ENCODE data around the gene SLC38A10.

Gene SLC38A10

GRCh38 chr17:81335773-81336157 lies 40.7 kb upstream of the SLC38A10 start:
- Histone ChIP-seq H3K4me3 (ENCODE audit: low read length) (no peak overlapping the region), H3K79me2 (ENCODE audit: control insufficient read depth, low read length) (no peaks in the 10 kb centered on the region), H3K36me3 (ENCODE audit: control insufficient read depth, low read length) (no peaks in the 10 kb centered on the region), H4K20me1 (ENCODE audit: control insufficient read depth, insufficient read depth, low read depth, low read length) (no peaks in the 10 kb centered on the region), H3K27ac (ENCODE audit: low read depth, low read length) (no peak overlapping the region), H3K9me3 (ENCODE audit: control insufficient read depth, insufficient read depth, low read length) (no peaks in the 10 kb centered on the region), H3K27me3 (ENCODE audit: control insufficient read depth, low read length) (no peaks in the 10 kb centered on the region), H3K9me2 (replicated peaks; ENCODE audit: control insufficient read depth, low read length) (no peaks in the 10 kb centered on the region), H3F3A (ENCODE audit: control insufficient read depth, insufficient read depth) (no peaks in the 10 kb centered on the region), H3K4me2 (ENCODE audit: low read length) (no peak overlapping the region), H3K4me1 (ENCODE audit: control insufficient read depth, low read length) (no peaks in the 10 kb centered on the region)
- TF ChIP-seq CTCF (IDR thresholded peaks at IDR 0.05; ENCODE audit: low read depth, low read length, poor library complexity, severe bottlenecking): no peak
- TF ChIP-seq EZH2phosphoT487 (IDR thresholded peaks at IDR 0.05; ENCODE audit: borderline replicate concordance, low read length): no peak

GRCh38 chr17:81334987-81335772 lies 40.1 kb upstream of the SLC38A10 start:
- Histone ChIP-seq H3K36me3 (ENCODE audit: control insufficient read depth, low read length) (no peaks in the 10 kb centered on the region), H3F3A (ENCODE audit: control insufficient read depth, insufficient read depth) (no peaks in the 10 kb centered on the region), H3K27me3 (ENCODE audit: control insufficient read depth, low read length) (no peaks in the 10 kb centered on the region), H3K9me3 (ENCODE audit: control insufficient read depth, insufficient read depth, low read length) (no peaks in the 10 kb centered on the region), H3K27ac (ENCODE audit: low read depth, low read length) (no peak overlapping the region), H3K4me1 (ENCODE audit: control insufficient read depth, low read length) (no peaks in the 10 kb centered on the region), H4K20me1 (ENCODE audit: control insufficient read depth, insufficient read depth, low read depth, low read length) (no peaks in the 10 kb centered on the region), H3K79me2 (ENCODE audit: control insufficient read depth, low read length) (no peaks in the 10 kb centered on the region), H3K4me2 (ENCODE audit: low read length) (no peak overlapping the region), H3K9me2 (replicated peaks; ENCODE audit: control insufficient read depth, low read length) (no peaks in the 10 kb centered on the region), H3K4me3 (ENCODE audit: low read length) (no peak overlapping the region)
- no peak for TF ChIP-seq CTCF (IDR thresholded peaks at IDR 0.05; ENCODE audit: low read depth, low read length, poor library complexity, severe bottlenecking)
- TF ChIP-seq EZH2phosphoT487 (IDR thresholded peaks at IDR 0.05; ENCODE audit: borderline replicate concordance, low read length): no peak

GRCh38 chr17:81334391-81334901 lies 39.3 kb upstream of the SLC38A10 start:
- H3K27me3 ChIP-seq (ENCODE audit: control insufficient read depth, low read length): no peaks in the 10 kb centered on the region; the same call in 1 of the 2 replicates
- no peaks in the 10 kb centered on the region for H4K20me1 ChIP-seq (ENCODE audit: control insufficient read depth, insufficient read depth, low read depth, low read length)
- H3K4me3 ChIP-seq (ENCODE audit: low read length): no peak overlapping the region
- H3K9me3 ChIP-seq (ENCODE audit: control insufficient read depth, insufficient read depth, low read length): no peaks in the 10 kb centered on the region
- no peaks in the 10 kb centered on the region for H3K4me1 ChIP-seq (ENCODE audit: control insufficient read depth, low read length)
- no peaks in the 10 kb centered on the region for H3K9me2 ChIP-seq (replicated peaks; ENCODE audit: control insufficient read depth, low read length)
- H3K79me2 ChIP-seq (ENCODE audit: control insufficient read depth, low read length): no peaks in the 10 kb centered on the region
- H3F3A ChIP-seq (ENCODE audit: control insufficient read depth, insufficient read depth): no peaks in the 10 kb centered on the region
- H3K36me3 ChIP-seq (ENCODE audit: control insufficient read depth, low read length): no peaks in the 10 kb centered on the region
- H3K4me2 ChIP-seq (ENCODE audit: low read length): no peak overlapping the region
- TF ChIP-seq EZH2phosphoT487 (IDR thresholded peaks at IDR 0.05; ENCODE audit: borderline replicate concordance, low read length) (no peak), CTCF (IDR thresholded peaks at IDR 0.05; ENCODE audit: low read depth, low read length, poor library complexity, severe bottlenecking) (no peak)
- H3K27ac ChIP-seq (ENCODE audit: low read depth, low read length): no peak overlapping the region
